GM12891 (cell line): Measurements from ENCODE around the gene ITPKC.
A peak's percentile ranks its signal among the peaks of the same experiment; 100 is the strongest.

Experiments used
- DNase-seq: peaks from one replicate; pipeline ENCODE4 v3.0.0; 2011; ENCODE audit warnings: low spot score; ENCODE audit not compliant: insufficient read length
- FAIRE-seq: peaks from 2 replicates; lab custom pipeline; 2011; peaks lifted over from hg19 to GRCh38; lab: Jason Lieb, UNC
- PAX5 ChIP-seq: IDR thresholded peaks from 2 replicates; pipeline ENCODE4 v1.6.1; 2011; ENCODE audit warnings: low read length, moderate library complexity, mild to moderate bottlenecking; ENCODE audit not compliant: insufficient read depth, severe bottlenecking
- POLR2A ChIP-seq: IDR thresholded peaks from 2 replicates; pipeline ENCODE4 v1.6.1; 2011; ENCODE audit warnings: low read depth, low read length, control low read depth
- POLR2AphosphoS5 ChIP-seq: IDR thresholded peaks from 2 replicates; pipeline ENCODE4 v1.6.1; 2011; ENCODE audit warnings: low read depth, low read length, control low read depth
- POU2F2 ChIP-seq: IDR thresholded peaks from 2 replicates; pipeline ENCODE4 v1.6.1; 2011; ENCODE audit warnings: low read depth, mild to moderate bottlenecking, control low read depth, low read length, moderate library complexity
- SPI1 ChIP-seq: IDR thresholded peaks from 2 replicates; pipeline ENCODE4 v1.6.1; 2011; ENCODE audit warnings: low read depth, low read length, control low read depth
- TAF1 ChIP-seq: IDR thresholded peaks from 2 replicates; pipeline ENCODE4 v1.6.1; 2011; ENCODE audit warnings: low read depth, low read length, control low read depth

The ITPKC gene

DNA sequence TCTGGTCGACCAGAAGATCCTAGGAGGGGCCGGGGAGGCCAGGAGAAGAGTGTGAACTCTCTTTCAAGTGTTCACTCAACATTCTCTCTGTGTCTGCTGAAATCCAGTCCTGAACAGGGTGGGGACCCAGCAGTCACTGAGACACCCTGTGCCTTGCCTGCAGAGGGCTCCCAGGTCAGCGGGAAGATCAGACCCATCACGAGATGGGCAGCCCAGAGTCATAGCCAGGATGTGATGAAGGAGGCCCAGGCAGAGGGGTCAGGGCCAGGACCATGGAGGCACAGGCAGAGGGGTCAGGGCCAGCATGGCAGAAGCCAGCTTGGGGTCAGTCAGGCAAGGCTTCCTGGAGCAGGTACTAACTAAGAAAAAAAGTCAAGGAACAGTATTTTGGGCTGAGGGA lies 35.9 kb upstream of the ITPKC start:
- FAIRE-seq (no peak), DNase-seq (no peak)
- TF ChIP-seq POU2F2 (no peak), POLR2A (no peak), POLR2AphosphoS5 (no peak), PAX5 (no peak), SPI1 (no peak), TAF1 (no peak)

DNA sequence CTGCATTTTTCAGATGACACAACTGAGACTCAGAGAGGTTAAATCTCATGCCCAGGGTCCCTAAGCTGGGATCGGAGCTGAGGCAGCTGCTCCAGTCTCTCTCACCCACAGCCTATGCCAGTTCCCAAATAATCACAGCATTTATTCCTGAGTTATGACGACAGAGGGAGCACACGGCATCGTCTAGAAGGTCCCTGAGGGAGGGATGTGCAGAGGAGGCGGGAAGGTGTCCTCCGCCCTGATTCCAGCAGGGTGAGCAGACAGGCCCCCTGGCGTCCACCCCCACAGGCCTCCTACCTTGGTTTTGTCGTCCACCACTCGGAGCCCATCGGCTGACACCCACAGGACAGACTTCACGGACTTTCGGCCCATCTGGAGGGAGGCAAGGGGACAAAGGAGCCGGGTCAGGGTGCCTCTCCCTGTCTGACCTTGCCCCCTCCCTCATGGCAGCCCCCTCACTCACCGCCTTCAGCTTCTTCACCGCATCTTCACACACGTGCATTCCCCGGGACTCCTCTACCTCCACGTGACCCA lies 34.4 kb upstream of the ITPKC start:
- no peak for TF ChIP-seq PAX5
- TF ChIP-seq POLR2AphosphoS5 = no peak
- TF ChIP-seq POLR2A = no peak
- no peak for TF ChIP-seq POU2F2
- no peak for TF ChIP-seq SPI1
- DNase-seq = no peak
- FAIRE-seq = no peak

DNA sequence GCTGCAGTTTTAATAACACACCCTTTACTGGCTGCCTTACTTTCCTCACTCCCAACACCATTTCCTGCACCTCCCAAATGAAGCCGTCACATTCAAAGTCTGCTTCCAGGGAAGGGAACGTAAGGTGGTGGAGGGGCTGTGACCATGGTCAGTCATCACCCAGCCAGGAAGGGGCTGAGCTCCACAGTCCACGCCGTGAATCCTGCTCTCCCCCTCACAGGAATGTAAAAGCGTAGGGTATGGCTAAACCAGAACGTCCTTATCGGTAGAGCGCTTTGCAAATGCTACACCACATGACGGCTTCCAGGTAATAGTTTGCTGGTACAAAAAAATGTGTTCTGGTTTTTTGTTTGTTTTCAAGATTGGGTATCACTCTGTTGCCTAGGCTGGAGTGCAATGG lies 33.5 kb upstream of the ITPKC start:
- DNase-seq = no peak
- no peak for TF ChIP-seq POLR2A
- no peak for TF ChIP-seq PAX5
- no peak for TF ChIP-seq POLR2AphosphoS5
- TF ChIP-seq SPI1 = no peak
- FAIRE-seq = no peak

- no peak for FAIRE-seq
- TF ChIP-seq POLR2A (no peak), POU2F2 (no peak), PAX5 (no peak), SPI1 (no peak), POLR2AphosphoS5 (no peak), TAF1 (no peak)
- DNase-seq = no peak
These were observed 32.6 kb upstream of the ITPKC start for GRCh38 chr19:40684280-40684679.

- no peak for TF ChIP-seq POU2F2
- no peak for TF ChIP-seq SPI1
- TF ChIP-seq POLR2AphosphoS5 = no peak
- TF ChIP-seq TAF1 = no peak
- no peak for FAIRE-seq
- DNase-seq = no peak
These were observed 31.8 kb upstream of the ITPKC start for GRCh38 chr19:40685016-40685526.

DNA sequence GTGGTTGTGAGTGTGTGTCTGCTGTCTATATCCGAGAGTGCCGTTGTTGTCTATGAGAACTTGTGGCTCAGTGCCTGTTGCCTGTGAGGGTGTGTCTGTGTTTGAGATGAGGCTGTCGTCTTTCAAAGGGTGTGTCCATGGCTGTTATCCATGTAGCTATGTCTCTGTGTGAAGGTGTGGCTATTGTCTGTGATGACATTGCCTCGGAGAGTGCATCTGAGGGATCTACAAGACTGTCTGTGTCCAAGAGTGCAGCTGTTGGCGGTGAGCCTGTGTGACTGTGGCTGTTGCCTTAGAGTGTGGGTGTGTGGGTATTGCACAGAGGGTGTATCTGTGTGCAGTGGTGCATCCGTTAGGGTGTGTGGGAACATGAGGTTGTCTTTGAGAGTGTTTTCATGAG lies 31.3 kb upstream of the ITPKC start:
- TF ChIP-seq POLR2A (no peak), SPI1 (no peak), TAF1 (no peak), POLR2AphosphoS5 (no peak), PAX5 (no peak)
- FAIRE-seq = no peak
- DNase-seq = no peak

DNA sequence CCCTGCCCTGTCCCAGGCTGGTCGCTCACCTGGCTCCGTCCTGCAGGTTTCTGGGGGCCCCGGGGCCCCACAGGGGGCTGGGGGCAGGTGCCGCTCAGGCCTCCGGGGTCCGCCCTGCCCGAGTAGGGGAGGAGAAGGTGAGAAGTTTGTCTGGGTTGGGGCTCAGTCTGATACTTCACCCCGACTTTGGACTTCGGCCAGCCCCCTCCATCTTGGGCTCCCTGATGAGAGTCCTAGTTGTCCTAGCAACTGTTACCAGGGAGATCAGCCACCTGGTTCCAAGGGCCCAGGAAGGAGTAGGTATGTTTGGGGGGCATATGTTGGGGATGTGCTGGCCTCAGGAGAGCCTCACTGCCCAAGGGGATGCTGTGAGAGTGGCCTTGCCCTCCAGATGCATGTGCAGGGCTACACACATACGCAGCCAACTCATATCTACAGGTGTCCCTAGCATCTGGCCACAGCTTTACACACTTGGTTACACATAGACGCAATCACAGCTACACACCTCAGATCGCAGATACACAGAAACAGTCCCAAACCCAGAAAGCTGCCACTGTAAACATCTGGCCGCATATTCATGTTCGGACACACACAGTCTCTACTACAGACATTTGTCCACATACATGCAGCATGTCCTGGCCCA lies 29.9 kb upstream of the ITPKC start:
- DNase-seq (no peak), FAIRE-seq (no peak)
- TF ChIP-seq POU2F2 (0 out of 2 replicates have a peak, but pooled peaks have one; percentile 57), POLR2AphosphoS5 (no peak)

GRCh38 chr19:40687525-40688016 lies 29.3 kb upstream of the ITPKC start:
- TF ChIP-seq PAX5 (no peak), SPI1 (peak; percentile 66)
- FAIRE-seq (peak; percentile 96), DNase-seq (no peak)

- TF ChIP-seq SPI1 (no peak), PAX5 (no peak), TAF1 (no peak), POLR2A (no peak), POLR2AphosphoS5 (no peak), POU2F2 (no peak)
- FAIRE-seq = no peak
- DNase-seq = no peak
These were observed 28.6 kb upstream of the ITPKC start for GRCh38 chr19:40688309-40688708.

DNA sequence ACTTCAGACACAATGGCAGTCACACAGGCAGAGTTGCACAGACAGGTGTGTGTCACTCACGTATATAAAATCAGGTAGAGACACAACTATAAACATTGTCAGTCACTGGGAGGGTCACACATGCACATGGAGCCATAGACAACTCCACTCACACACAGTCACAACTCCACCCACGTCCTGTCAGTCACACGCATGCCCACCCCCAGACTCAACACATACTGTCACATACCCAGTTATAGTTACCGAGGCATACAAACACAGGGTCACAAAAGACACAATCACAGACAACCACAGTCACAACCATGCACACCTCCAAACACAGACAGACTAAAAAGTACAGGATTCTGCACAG lies 27.9 kb upstream of the ITPKC start:
- TF ChIP-seq POLR2A (no peak), TAF1 (no peak), POLR2AphosphoS5 (no peak), POU2F2 (no peak), SPI1 (no peak), PAX5 (no peak)
- DNase-seq = no peak
- no peak for FAIRE-seq
